HG03442 (cell line): ENCODE results near the gene ACTG2.
A peak's percentile ranks its signal among the peaks of the same experiment; 100 is the strongest.

Experiments
- ATAC-seq: cut with Tn5 transposase; IDR thresholded peaks from one replicate; pipeline ENCODE4 v1.9.1; 2021; ENCODE audit warnings: mild to moderate bottlenecking, moderate library complexity; ENCODE audit not compliant: unreplicated experiment

ACTG2 gene

GRCh38 chr2:73963385-73964120, 70.7 kb downstream of the ACTG2 start:
- ATAC-seq = peak; percentile 76

- ATAC-seq = no peak
Observed at GRCh38 chr2:73964223-73964622, 71.4 kb downstream of the ACTG2 start.

DNA sequence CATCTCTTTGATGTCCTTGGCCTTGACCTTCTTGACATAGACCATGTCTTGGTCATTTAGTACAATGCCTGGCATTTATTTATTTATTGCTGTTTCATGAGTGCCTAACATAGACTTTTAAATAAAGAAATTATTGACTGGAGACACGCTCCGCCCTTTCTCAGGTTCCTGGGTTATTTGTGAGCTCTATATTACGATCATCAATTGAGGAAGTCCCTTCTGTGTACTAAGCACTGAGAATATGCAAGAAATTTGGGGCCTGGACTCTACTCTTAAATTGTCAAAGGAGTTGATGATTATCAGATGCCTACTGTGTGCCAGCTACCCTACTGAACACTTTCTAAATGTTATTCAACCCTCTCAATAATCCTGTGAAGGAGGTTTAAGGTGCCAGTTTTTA, 72.2 kb downstream of the ACTG2 start:
- ATAC-seq = no peak

DNA sequence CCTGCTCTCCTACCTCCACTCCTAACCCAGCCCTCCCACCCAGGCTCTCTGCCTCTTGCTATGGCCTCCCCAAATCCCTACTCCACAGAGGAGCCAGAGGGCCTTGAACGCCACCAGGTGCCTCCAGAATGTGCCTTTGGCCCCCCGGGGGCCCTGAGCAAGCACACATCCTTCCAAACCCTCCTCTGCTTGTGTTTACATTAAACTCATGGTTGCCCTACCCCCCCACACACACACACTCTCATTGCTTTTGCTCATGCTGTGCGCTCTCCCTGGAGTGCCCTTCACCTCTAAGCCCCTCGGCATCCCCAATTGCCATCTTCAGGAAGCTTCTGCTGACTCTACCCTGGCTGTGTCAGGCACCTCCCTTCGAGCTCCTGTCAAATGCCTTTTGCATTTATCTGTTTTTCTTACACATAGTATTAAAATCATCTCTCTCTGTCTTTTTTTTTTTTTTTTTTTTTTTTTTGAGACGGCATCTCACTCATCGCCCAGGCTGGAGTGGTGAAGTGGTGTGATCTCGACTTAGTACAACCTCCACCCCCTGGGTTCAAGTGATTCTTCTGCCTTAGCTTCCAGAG, 75.6 kb downstream of the ACTG2 start:
- ATAC-seq = no peak

- no peak for ATAC-seq
Observed at GRCh38 chr2:73969356-73969755, 76.5 kb downstream of the ACTG2 start.
